Stimulated activated CD4-positive, alpha-beta T cell treated with anti-CD3 and anti-CD28 coated beads, Interleukin-15, amount 100 ng/mL, for 1 hour (primary cell): ENCODE results near the gene TMCO1.
"Not testable (repeated sequence)": the region's sequence is repeated elsewhere in the genome, so short reads cannot be mapped to it uniquely, and the experiment has no call there.

ENCODE experiments used
- DNase-seq, 2 donors: peaks; one replicate each; pipeline ENCODE4 v3.0.0-alpha.2; 2020; ENCODE audit warnings: low read depth in 1 of 2, low spot score in 1 of 2

TMCO1 gene

DNA sequence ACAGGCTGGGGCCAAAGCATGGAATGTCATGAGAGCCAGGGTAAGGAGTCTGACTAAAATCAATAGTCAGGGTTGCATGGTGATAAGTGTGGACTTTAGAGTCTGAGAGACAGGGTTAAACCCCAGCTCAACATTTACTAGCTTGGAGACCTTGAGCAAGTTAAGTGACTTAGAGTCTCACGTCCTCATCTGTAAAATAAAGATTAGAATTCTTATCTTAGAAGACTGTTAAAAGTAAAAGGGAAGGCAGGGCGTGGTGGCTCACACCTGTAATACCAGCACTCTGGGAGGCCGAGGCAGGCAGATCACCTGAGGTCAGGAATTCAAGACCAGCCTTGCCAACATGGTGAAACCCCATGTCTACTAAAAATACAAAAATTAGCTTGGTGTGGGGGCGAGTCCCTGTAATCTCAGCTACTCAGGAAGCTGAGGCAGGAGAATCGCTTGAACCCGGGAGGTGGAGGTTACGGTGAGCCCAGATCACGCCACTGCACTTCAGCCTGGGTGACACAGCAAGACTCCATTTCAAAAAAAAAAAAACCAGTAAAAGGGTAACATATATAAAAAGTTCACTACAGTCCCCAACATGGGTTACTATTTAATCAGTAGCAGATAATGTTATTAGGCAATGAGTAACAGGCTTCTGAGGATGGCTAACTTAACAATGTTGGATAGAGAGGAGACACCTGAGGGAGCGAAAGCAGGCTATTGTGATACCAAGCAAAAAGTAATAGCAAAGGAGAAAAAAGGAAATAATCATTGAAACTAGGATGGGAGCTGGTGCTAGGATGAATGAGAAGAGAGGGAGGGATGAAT is 20.8 kb downstream of the TMCO1 start:
- DNase-seq: no peak

DNA sequence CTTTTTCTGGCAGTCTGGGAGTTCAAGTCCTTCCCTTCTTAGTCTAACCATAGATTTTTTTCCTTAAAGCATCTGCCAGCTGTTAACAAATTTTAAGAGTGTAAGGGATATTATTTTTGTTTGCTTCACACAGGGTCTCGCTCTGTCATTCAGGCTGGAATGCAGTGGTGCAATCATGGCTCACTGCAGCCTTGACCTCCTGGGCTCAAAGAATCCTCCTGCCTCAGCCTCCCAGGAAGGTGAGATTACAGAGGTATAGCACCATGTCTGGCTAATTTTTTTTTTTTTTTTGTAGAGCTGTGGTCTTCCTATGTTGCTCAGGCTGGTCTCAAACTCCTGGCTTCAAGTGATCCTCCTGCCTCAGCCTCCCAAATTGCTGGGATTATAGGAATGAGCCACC is 23.8 kb downstream of the TMCO1 start:
- DNase-seq: not testable (repeated sequence)

DNA sequence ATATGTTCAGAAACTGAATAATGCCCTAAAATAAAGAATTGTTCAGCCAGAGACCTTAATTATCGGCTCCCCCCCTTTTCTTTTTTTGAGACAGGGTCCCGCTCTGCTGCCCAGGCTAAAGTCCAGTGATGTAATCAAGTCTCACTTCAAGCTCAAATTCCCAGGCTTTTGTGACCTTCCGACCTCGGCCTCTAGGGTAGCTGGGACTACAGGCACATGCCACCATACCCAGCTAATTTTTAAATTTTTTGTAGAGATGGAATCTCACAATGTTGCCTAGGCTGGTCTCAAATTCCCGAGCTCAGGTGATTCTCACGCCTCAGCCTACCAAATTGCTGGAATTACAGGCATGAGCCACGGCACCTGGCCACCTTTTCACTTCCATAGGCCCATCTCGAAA is 26.5 kb downstream of the TMCO1 start:
- DNase-seq: no peak

DNA sequence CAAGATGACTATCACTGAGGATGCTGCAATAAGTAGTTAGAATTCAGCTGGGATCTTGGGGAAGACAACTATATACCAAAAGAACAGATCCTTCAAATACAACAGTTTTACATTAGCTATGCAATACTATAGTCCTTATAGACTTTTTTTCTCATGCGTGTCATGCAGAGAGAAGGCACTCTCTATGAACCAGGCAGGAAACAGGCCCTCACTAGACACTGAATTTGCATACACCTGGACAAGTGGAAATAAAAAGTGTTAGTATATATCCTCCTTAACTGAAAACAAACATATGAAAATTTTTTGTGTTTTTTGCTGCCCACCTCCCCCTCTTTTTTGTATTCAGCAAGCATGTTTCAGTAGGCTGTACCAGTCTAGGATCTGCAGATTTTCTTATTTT is 29.9 kb downstream of the TMCO1 start:
- no peak for DNase-seq

DNA sequence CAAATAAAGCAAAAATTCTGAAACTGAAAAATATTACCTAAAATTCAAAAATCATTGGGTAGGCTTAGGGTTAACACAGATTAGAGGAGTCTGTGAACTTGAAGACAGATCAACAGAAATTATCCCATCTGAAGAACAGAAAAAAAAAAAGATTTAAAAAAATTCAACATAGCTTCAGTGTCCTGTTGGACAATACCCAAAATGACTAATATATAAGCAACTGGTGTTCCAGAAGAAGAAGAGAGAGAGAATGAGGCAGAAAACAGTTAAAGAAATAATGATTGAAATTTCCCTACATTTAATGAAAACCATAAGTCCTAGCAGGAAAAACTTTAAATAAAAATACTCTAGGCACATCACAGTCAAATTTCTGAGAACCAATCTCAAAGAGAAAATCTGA is 31.5 kb downstream of the TMCO1 start:
- DNase-seq: no peak

DNA sequence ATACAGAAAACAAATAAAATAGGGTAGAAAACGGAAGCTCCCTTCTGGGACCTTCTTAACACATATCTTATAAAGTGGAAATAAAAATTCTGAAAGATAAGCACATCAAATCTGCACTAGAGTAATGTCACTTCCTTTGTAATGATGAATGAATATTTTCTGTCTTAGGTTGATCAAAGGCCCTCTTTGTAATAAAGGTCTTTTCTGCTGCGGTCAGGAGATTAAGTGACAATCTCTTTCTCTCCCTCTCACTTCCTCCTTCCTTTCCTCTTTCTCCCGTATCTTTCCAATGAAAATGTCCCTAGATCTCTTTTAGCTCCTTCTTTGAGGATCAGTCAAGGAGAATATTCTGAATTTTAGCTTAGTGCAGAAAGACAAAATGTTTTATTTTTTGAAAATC is 33.8 kb downstream of the TMCO1 start:
- DNase-seq: no peak

DNA sequence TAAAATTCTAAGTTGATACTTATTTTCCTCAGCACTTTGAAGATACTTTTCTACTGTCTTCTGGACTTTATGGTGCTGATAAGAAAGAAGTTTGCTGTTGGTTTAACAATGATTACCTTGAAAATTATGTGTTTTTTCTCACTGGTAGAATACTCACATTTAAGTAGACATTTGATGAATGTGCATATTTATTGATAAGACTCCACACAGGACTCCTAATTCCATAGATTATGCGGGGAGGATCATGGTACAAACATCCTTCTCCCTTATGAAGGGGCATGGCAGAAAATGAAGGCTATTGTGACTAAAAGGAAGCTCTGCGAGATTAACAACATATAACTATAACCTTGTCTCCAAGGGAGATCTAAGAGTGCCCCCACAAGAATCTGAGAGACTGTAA is 41.8 kb downstream of the TMCO1 start:
- DNase-seq: no peak

DNA sequence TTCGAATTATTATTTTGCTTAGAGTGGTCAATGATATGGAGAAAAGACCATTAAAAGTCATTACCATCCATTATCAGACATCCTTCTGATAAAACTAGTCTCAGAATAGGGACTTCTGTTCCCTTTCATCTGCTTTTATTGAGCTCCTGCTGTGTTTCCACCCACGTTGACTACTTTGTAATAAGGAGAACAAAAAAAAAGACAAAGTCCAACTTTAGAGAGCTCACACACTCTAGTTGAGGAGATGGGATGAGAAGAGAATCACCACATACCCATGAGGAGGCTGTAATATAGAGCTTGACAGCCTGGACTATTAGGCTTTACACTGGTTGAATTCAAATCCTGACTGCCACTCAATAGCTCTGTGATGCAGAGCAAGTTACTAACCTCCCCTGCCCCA is 42.5 kb downstream of the TMCO1 start:
- DNase-seq: no peak

DNA sequence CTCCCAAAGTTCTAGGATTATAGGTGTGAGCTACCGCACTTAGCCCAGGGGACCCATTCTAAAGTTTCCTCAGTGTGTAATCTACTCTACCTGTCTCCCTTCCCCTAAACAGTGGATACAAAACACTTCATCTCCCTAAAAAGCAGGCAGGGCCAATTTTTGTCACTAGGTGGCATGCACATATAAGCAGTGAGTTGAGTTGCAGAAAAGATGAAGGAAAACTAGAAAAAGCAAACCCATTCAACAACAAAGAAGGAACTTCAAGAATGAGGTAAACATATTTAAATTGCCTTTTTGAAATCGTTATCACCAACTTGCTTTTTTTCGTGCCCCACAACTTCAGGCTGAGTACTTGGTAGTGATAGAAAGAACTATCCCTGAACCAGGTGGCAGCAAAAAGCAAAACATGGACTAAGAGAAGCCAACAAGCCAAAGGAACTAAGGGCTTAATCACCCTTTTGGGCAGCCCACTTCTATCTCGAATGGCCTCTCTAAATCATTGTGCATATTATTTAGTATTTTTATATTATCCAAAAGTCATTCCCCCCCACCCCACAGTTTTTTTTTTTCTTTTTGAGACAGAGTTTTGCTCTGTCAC is 50.7 kb downstream of the TMCO1 start:
- DNase-seq: no peak

DNA sequence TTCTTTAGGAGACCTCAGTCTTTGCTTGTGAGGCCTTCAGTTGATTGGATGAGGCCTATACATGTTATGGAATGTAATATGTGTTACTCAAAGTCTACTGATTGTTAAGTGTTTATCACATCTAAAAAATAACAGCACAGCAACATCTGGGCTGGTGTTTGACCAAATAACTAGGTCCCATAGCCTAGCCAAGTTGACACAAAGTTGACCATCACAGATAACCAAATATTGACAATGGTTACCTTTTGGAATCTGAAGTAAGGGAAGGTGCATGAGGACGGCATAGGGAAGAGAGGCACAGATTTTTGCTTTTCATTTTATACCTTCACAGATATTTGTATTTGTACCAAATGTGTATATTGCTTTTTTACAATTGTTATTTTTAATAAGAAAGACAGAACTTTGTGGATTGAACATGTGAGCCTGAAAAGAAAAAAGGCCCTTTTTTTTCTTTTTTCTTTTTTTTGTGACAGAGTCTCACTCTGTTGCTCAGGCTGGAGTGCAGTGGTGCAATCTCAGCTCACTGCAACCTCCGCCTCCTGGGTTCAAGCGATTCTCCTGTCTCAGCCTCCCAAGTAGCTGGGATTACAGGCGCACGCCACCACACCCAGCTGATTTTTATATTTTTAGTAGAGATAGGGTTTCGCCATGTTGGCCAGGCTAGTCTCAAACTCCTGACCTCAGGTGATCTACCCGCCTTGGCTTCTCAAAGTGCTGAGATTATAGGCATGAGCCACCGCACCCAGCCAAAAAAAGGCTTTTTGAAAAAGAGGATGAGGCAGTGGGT is 52.2 kb downstream of the TMCO1 start:
- not testable (repeated sequence) for DNase-seq

DNA sequence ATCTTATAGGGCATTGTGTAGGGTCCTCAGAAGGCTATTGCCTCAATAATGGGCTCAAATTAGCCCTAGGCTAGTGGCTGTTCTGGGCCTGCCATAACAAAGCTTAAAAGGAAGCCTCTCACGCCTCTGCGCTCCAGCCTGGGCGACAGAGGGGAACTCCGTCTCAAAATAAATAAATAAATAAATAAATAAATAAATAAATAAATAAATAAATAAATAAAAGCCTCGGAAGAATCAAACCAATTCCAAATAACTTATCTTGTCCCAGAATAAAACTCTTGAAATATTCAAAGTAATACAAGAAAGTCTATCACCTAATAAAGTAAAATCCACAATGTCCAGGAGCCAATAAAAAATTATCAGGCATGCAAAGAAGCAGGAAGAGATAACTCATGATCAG is 55.9 kb downstream of the TMCO1 start:
- no peak for DNase-seq

DNA sequence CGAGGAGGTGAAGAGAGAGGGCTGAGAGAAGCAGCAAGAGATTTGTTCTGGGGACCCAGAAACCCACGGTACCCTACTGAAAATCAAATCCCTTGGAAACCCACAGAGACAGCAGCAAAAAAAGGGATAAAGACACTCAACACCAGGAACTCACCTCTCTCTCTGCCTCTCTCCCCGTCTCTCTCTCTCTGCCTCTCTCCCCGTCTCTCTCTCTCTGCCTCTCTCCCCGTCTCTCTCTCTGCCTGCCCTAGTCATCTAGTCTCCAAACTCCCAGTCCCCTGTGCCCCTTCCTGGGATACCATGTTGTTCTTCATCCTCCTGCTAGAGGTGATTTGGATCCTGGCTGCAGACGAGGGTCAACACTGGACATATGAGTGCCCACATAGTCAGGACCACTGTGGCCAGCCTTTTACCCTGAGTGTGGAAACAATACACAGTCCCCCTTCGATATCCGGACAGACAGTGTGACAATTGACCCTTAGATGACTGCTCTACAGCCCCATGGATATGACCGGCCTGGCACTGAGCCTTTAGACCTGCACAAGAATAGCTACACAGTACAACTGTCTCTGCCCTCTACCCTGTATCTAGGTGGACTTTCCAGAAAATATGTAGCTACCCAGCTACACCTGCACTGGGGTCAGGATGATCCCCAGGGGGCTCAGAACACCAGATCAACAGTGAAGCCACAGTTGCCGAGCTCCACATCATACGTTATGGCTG is 60.5 kb downstream of the TMCO1 start:
- no peak for DNase-seq

DNA sequence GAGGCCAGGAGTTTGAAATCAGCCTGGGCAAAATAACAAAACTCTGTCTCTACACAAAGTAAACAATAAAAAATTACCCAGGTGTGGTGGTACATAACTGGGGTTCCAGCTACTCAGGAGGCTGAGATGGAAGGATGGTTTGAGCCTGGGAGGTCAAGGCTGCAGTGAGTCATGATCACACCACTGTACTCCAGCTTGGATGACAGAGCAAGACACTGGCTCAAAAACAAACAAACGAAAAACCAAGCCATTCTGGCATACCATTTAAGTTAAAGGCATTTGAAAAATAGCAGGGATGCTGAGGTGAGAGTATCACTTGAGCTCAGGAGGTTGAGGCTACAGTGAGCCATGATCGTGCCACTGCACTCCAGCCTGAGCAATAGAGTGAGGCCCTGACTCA is 65.0 kb downstream of the TMCO1 start:
- no peak for DNase-seq

DNA sequence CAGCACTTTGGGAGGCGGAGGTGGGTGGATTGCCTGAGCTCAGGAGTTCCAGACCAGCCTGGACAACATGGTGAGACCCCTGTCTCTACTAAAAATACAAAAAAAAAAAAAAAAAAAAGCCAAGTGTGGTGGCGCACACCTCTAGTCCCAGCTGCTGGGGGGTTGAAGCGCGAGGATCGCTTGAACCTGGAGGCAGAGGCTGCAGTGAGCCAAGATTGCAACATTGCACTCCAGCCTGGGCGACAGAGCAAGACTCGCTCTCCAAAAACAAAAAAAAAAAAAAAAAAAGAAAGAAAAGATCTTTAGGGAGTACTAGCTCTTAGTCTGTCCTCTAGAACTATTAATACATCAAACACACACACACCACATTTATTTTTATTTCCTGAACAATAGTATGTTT is 66.7 kb downstream of the TMCO1 start:
- not testable (repeated sequence) for DNase-seq

DNA sequence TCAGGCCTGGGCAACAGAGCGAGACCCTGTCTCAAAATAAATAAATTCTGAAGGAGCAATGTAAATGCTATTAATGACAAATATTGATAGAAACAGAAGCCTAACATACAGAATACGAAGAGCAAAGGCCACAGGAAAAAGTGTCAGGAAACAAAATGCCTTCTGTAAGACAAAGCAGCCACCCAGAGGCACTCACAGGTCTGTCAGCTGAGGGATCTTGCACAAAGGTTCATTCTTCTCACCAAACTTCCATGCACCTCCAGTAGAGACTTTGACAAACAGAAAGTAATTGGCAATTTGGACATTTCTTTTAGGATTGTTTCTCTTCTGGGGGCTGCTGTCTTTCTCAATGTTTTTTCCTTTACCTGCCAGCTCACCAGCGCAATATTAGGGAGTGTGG is 69.1 kb downstream of the TMCO1 start:
- DNase-seq: no peak

DNA sequence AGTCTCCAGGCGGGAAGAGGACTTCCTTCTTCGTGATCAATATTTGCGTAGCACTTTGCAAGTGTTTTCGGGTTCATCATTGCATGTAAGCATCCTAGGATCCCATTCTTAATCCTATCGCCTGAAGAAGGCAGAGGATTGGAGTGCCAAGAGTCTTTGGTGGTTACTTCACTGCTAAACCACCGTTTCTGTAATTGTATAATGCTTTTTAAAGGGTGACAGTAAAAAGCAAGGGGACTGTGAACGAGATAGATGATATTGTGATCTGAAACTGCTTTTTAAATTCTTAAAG is 70.0 kb downstream of the TMCO1 start:
- no peak for DNase-seq

DNA sequence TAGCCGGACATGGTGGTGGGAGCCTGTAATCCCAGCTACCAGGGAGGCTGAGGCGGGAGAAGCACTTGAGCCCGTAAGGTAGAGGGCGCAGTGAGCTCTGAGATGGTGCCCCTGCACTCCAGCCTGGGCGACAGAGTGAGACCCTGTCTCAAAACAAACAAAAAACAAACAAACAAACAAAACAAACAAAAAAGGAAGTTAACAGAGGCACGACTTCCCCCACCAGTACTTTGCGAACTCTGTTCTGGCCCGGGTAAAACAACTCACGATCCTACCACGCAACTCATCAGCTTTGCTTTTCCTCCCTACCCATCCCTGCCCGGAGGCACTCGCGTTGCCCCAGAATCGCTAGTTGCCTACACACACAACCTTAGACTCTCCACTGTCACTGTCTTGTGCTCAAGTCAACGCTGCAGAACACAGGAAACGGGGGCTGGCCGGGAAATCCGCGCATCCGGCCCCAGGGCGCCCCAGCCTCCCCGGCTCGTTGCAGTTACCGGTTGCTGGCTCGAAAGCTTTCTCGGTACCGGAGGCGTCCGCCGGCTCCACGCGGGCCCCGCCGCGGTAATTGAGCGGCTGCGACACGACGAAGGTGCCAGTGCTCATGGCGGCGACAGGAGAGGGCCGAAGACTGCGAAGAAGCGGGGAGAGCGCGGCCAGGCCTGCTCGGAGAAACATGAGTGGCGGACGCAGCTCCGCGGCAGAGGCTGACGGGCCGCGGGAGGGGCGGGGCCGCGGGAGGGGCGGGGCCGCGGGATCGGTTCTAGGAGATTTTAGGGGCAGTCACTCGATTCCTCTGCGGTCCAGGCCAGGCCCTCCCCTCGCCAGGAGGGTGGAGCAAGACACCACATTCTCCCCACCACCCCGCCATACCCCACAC is 70.5 kb downstream of the TMCO1 start, which contains the start of gene ALDH9A1:
Gene ALDH9A1 (minus strand): TSS at position 682 of the 880 bp plus-strand sequence. CDS start 4 bp downstream, at position 678.
- peak; percentile 80 to 85 for DNase-seq

DNA sequence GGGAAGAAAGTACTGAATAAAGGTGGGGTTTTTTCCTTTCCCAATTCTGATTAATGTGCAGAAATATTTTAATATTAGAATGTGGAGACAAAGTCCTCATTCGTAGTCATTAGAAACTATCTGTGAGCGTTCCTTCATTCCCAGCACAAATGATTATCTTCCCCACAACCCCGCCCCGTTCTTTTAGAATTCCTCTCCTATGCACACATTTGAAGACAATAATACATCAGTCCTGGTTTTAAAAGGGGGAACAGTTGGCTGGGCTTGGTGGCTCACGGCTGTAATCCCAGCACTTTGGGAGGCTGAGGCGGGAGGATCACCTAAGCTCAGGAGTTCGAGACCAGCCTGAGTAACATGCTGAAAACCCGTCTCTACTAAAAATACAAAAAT is 71.2 kb downstream of the TMCO1 start:
- no peak for DNase-seq

DNA sequence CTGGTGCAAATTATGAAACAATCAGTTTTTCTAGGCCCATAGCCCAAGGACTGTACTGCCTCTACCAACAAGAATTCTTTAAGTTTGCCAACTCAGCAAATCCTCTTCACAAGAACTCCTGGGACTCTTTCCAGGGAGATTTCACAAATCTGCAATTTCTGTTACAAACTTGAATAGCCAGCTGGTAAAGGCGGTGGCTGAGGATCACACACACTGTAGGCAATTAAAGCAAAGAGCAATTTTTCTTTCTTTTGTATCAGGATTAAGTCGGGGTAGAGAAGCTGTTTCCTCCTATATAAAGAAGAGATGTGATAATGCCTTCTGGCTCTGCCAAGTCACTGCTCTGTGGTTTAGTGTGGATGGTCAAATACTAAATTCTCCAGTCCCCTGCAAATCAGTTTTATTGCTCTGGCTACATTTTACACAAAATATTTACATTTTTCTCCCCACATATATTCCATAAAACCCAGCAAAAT is 72.0 kb downstream of the TMCO1 start:
- no peak for DNase-seq

DNA sequence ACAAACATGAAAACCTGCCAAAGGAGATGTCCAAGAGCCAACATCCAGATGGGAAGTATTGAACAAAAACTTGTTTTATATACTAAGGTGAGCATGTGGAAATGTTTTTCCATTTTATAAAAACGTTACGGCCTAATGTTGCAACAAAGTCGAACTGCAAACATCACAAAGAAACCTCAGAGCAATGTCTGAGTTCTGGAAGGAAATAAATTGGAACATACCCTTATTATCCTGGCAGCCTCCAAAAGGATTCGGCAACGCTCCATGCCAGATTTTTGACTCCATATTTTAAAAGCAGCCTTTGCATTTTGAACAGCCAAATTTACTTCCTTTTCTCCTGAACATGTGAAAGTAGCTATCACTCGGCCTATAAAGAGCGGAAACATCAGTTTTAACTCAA is 73.6 kb downstream of the TMCO1 start:
- DNase-seq: no peak

DNA sequence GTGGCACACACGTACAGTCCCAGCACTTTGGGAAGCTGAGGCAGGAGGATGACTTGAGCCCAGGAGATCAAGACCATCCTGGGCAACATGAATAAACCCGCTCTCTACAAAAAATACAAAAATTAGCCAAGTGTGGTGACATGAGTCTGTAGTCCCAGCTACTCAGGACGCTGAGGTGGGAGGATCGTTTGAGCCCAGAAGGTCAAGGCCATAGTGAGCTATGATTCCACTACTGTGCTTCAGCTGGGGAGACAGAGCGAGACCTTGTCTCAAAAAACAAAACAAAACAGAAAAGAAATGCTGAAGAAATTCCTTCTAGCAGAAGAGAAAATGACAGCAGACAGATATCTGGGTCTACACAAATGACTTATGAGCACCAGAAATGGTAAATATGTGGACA is 80.6 kb downstream of the TMCO1 start:
- DNase-seq: no peak
